ENCODE measurements around the gene APBB1IP.
"Not testable (repeated sequence)": the region's sequence is repeated elsewhere in the genome, so short reads cannot be mapped to it uniquely, and the experiment has no call there.

Gene APBB1IP

DNA sequence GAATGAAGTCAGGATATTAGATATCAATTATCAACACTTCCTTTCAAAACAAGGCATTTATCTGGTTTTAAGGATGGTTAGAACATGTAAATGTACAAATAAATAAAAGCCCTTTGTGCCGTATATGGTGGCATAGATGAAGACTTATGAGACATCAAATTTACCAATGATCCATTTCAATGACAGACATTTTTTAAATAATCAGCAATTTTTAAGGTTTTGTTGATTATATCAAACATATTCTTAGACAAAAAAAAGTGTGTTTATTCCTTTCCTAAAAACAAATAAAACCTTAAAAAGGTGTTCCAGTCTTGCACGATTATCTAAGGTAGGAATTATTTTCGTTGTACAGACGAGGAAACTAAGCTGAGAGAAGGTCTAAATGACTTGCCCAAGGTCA, 13.8 kb downstream of the APBB1IP start:
- TF ChIP-seq ZNF274 (IDR thresholded peaks at IDR 0.05; ENCODE audit: low read depth, low read length), result no peak
- H3K4me3 ChIP-seq (ENCODE audit: low read length), result no peak overlapping the region

DNA sequence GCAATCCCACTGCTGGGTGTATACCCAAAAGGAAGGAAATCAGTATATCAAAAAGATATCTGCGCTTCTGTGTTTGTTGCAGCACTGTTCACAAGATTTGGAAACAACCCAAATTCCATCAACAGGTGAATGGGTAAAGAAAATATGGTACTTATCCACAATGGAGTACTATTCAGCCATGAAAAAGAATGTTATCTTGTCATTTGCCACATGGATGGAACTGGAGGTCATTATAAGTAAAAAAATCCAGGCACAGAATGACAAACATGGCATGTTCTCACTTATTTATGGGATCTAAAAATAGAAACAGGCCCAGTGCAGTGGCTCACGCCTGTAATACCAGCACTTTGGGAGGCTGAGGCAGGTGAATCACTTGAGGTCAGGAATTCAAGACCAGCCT, 15.7 kb downstream of the APBB1IP start:
- no peak overlapping the region for H3K4me3 ChIP-seq (ENCODE audit: low read length)
- TF ChIP-seq ZNF274 (IDR thresholded peaks at IDR 0.05; ENCODE audit: low read depth, low read length), result no peak

DNA sequence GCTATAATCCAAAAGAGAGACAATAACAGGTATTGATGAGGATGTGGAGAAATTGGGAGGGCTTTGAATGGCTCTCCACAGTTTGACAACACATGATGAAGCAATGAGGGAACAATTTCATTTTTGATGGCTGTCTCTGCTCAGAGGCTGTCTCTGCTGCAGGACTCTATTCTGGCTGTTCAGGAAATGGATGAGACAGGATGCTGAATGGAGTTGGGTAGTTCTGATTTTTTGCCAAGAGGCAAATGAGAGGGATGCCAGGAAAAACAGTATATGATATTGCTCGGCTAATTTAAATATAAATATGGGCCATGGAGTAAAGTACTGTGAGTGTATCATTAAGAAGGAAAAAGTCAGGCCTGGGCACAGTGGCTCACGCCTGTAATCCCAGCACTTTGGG, 16.8 kb downstream of the APBB1IP start:
- H3K4me3 ChIP-seq (ENCODE audit: low read length), result no peak overlapping the region
- TF ChIP-seq ZNF274 (IDR thresholded peaks at IDR 0.05; ENCODE audit: low read depth, low read length), result no peak

DNA sequence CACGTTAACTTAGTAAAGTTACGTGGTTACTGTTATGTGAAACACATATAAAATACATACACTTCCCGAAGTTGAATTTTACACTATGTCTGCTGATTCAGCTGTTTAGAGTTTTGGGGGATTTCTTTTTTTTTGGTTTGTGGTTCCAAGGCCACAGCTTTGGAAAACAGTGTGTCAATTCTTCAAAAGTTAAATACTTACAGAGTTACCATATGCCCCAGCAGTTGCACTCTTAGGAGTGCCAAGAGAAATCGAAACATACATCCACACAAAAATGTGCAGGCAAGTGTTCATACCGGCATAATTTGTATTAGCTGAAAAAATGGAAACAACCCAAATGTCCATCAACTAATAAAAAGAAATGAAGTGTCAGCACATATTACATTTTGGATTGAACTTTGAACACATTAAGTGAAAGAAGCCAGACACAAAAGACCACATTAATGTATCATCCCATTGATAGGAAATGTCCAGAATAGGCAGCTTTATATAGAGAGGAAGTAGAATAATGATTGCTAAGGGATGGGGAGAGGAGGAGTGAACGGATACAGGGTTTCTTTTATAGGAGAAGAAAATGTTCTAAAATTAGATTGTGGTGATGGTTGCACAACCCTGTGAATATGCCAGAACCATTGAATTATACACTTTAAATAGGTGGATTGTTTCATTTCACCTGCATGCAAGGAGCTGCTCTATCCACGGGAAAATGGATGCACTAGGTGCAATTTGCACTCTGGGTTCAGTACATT, 17.6 kb downstream of the APBB1IP start:
- no peak overlapping the region for H3K4me3 ChIP-seq (ENCODE audit: low read length)
- TF ChIP-seq ZNF274 (IDR thresholded peaks at IDR 0.05; ENCODE audit: low read depth, low read length), result no peak

DNA sequence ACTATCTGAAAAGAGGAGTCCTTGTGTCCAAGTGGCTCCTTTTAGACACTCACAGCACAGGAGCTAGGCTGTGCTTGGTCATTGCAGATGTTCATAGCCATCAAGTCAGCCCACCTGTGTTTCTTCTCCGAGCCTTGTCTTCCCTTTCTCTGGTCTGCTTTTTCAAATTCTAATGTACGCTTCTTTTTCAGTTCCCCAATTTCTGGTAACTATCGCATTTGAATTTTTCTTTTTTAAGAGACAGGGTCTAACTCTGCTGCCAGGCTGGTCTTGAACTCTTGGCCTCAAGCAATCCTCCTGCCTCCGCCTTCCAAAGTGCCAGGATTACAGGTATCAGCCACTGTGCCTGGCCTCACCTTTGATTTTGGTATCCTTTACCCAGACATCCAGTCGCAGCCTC, 18.9 kb downstream of the APBB1IP start:
- peak overlapping the region; percentile 31; the same call in 1 of the 2 replicates for H3K4me3 ChIP-seq (ENCODE audit: low read length)
- no peak for TF ChIP-seq ZNF274 (IDR thresholded peaks at IDR 0.05; ENCODE audit: low read depth, low read length)

DNA sequence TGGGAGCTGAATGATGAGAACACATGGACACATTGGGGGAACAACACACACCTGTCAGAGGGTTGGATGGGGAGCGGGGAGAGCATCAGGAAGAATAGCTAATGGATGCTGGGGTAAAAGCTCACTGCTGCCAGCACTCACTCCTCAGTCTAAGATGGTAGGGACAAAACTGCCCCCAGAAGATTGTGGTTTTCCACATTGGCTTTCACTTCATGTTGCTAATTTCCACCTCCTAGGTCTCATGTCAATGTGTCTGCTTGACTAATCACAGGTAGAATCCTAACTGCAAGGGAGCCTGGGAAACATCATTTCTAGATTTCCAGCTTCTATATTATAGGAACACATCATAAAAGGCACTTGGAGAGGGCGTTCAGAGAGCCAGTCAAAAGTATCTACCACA, 22.6 kb downstream of the APBB1IP start:
- TF ChIP-seq ZNF274 (IDR thresholded peaks at IDR 0.05; ENCODE audit: low read depth, low read length), result no peak

DNA sequence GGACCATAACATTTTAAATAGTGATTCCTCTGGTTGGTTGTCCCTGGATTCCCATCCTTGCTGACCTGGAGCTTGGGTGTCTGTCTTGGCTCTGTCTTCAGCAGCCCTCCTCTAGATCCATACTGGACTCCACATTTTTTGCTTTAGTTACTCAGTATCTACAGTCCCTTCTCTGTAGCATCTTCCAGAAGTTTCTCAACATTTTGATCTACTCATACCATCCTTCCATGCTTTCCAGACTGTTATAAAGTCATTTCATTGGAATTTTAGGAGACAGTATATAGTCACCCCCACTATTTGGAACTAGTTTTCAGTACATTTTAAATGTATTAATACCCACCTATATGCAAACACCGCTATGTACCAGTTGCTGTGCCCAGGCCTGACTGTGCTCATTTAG, 25.8 kb downstream of the APBB1IP start:
- no peak for TF ChIP-seq ZNF274 (IDR thresholded peaks at IDR 0.05; ENCODE audit: low read depth, low read length)
- H3K4me3 ChIP-seq (ENCODE audit: low read length), result no peak overlapping the region

More for the DNA sequence above, 22.6 kb downstream of the APBB1IP start:
- no peak overlapping the region for H3K4me3 ChIP-seq (ENCODE audit: low read length)

DNA sequence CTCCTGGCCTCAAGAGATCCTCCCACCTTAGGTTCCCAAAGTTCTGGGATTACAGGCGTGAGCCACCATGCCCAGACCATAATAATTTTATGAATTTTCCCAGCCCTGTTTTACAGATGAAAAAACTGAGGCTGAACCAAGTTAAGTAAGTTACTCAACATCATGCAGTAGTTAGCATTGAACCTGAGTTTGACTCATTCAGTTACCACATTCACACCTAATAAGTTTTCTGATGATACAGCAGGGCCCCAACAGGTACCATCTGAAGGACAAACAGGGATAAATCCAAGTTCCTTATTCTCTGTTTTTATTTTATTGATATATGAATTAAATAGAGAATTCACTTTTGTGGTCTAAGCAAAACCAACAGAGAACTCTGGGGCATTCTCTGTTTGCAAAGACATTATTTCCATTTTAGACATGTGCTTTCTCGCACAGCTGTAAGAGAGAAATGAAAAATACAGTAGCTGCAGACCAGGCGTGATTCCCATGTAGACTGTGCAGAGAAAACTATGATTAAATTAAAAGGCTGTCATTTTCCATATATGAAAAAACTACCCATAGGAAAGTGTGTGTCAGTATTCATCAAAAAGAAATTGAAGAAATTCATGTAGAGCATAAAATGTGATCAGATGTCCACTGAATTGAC, 26.6 kb downstream of the APBB1IP start:
- no peak overlapping the region for H3K4me3 ChIP-seq (ENCODE audit: low read length)
- no peak for TF ChIP-seq ZNF274 (IDR thresholded peaks at IDR 0.05; ENCODE audit: low read depth, low read length)

DNA sequence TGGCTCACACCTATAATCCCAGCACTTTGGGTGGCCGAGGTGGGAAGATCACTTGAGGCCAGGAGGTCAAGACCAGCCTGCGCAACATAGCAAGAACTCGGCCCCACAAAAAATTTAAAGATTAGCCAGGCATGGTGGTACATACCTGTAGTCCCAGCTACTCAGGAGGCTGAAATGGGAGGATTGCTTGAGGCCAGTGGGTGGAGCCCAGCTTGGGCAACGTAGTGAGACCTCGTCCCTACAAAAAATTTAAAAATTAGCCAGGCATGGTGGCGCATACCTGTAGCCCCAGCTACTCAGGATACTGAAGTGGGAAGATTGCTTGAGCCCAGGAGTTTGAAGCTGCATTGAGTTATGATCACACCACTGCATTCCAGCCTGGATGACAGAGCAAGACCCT, 28.4 kb downstream of the APBB1IP start:
- not testable (repeated sequence) for H3K4me3 ChIP-seq (ENCODE audit: low read length)

DNA sequence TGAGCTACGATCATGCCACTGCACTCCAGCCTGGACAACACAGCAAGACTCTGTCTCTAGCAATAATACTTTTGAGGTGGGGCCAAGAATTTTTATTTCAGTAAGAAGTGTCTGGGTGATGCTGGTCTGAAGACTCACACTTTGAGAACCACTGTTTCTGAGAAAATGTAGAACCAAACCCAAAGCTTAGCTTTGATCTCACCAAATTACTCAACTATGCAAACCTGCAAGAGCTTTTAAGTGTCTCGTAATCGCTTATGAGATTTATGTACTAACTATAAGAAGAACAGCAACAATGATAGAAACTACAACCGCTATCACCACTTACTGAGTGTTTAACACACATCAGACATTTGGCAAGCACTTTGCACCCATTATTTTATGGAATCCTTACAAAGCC, 29.5 kb downstream of the APBB1IP start:
- H3K4me3 ChIP-seq (ENCODE audit: low read length), result no peak overlapping the region
- TF ChIP-seq ZNF274 (IDR thresholded peaks at IDR 0.05; ENCODE audit: low read depth, low read length), result no peak

DNA sequence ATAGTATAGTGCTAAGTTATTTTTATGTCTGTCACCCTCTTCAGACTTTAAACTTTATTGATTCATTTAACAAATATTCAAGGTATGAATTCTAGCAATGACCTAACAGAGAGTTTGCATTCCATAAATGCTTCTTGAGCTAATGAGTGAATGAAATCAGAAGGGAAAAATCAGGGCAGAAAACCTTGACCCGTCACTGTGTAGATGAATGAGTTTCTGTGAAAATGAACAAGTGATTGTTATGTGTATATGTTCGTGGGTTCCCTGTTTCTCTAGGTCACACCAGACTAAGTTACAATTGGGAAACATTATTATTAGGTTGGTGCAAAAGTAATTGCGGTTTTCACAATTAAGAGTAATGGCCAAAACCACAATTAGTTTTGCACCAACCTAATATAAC, 30.1 kb downstream of the APBB1IP start:
- H3K4me3 ChIP-seq (ENCODE audit: low read length), result no peak overlapping the region; the same call in 1 of the 2 replicates
- TF ChIP-seq ZNF274 (IDR thresholded peaks at IDR 0.05; ENCODE audit: low read depth, low read length), result no peak

DNA sequence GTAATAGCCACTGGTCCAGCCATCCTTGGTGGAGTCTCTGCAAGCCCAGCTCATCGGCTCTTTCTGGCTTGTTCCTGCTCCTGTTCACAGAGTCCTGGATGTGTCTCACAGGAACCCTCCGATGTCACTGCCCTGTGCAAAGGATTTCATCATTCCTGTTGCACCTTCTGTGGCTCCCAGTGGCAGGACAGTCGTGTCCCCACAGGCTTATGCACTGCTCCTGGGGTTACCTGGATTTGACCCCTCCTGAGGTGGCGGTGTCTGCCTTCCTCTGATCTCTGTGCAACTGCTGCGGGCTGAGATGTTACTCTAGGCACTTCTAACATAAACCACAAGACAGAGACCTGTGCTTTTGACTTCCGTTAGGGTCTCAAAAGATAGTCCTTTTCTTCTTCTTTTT, 30.6 kb downstream of the APBB1IP start:
- no peak for TF ChIP-seq ZNF274 (IDR thresholded peaks at IDR 0.05; ENCODE audit: low read depth, low read length)
- no peak overlapping the region; the same call in 1 of the 2 replicates for H3K4me3 ChIP-seq (ENCODE audit: low read length)

DNA sequence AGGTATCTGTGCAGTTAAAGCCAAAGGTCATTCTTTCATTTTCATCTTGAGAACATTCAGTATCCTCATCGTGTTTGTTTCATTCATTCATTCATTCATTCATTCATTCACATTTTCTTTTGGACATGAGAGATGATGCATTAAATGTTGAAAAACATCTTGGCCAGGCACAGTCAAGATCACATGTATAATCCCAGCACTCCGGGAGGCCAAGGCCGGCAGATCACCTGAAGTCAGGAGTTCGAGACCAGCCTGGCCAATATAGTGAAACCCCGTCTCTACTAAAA, 34.3 kb downstream of the APBB1IP start:
- no peak for TF ChIP-seq ZNF274 (IDR thresholded peaks at IDR 0.05; ENCODE audit: low read depth, low read length)
- no peak overlapping the region for H3K4me3 ChIP-seq (ENCODE audit: low read length)

DNA sequence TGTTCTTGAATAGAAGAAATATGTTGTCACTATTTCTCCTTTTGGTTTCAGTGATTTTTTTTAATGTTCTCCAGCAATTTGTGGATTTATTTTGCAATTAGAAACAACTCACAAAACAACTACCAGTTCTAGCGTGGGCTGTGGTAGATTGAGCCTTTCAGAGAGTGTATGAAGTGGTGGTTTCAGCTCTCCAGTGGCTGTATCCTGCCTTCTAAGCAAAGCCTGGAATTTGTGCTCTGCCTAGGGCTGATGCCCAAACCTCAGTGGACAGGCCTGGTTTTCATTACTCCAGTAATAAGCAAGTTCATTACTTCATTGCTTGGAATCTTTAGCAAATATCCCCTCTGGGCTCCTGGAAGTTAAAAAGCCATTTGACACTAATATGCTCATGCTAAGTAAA, 35.9 kb downstream of the APBB1IP start:
- TF ChIP-seq ZNF274 (IDR thresholded peaks at IDR 0.05; ENCODE audit: low read depth, low read length), result no peak

DNA sequence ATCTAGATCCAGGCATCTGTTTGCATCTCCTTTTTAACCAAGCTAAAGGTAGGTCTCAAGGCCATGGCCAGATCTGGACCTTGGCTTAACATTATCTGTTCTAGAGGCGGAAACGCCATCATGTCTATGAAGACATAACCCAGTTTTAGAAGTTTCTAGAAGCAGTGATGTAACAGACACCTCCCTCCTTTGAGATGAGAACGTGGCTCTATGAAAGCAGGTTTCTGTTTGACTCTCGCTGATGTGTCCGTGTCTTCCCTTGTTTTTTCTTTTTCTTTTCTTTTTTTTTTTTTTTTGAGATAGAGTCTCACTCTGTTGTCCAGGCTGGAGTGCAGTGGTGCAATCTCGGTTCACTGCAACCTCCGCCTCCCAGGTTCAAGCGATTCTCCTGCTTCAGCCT, 36.7 kb downstream of the APBB1IP start:
- not testable (repeated sequence) for H3K4me3 ChIP-seq (ENCODE audit: low read length)

More for the DNA sequence above, 35.9 kb downstream of the APBB1IP start:
- no peak overlapping the region for H3K4me3 ChIP-seq (ENCODE audit: low read length)

DNA sequence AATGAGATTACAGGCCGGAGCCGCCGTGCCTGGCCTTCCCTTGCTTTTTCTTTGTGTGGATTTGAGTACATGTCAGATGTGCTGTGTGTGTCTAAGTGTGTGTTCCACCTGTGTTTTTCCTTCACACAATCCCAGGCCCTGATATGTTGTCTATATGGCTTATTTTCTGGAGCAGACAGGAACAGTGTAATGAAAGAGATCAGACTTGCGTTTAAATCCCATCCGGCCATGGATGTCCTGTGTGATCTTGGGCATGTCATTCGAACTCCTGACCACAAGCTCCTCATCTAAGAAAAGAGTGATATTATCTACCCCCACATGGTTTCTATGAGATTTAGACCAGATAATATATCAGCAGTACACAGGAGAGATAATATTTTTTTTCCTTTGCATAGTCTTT, 37.2 kb downstream of the APBB1IP start:
- no peak overlapping the region for H3K4me3 ChIP-seq (ENCODE audit: low read length)
- no peak for TF ChIP-seq ZNF274 (IDR thresholded peaks at IDR 0.05; ENCODE audit: low read depth, low read length)
